Uterus (tissue), 2 donors: ENCODE measurements around the gene PPM1J.

ENCODE experiments used
- CTCF ChIP-seq, 4 experiments: fragments of 200-600 bp in 2 of 4; fragments of 450-650 bp in 2 of 4; sonication (generic) in 2 of 4; IDR thresholded peaks; one replicate each; pipeline ENCODE4 v1.5.1; 2016 to 2019; ENCODE audit warnings: antibody characterized with exemption in 4 of 4, mild to moderate bottlenecking in 2 of 4, moderate library complexity in 1 of 4
- POLR2A ChIP-seq, 2 donors: fragments of 450-650 bp; IDR thresholded peaks; one replicate each; pipeline ENCODE4 v1.6.1; 2016; ENCODE audit warnings: antibody characterized with exemption in 2 of 2, mild to moderate bottlenecking in 1 of 2, moderate library complexity in 1 of 2

DNA sequence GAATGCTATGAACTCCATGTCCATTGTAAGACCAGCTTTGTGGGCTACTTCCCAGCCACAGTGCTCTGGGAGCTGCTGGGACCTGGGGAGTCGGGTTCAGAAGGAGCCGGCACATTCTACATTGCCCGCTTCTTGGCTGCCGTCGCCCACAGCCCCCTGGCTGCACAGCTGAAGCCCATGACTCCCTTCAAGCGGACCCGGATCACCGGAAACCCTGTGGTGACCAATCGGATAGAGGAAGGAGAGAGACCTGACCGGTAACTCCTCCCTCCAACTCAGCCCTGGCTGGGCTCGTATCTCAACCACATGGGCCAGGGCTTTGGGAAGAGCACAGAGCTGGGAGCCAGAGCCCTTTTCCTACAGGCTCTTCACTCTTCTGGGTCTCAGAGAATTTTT lies 25.3 kb downstream of the PPM1J start:
- TF ChIP-seq CTCF (IDR thresholded peaks at IDR 0.05) = no peak
- TF ChIP-seq POLR2A (IDR thresholded peaks at IDR 0.05) = no peak
